Activated CD4-positive, alpha-beta memory T cell treated with anti-CD3 and anti-CD28 coated beads, Interleukin-2, amount 10 ng/mL, durations not matched to agents 7 days and 5 days (primary cell): ENCODE results near the gene PDRG1. TPM values are rescaled to one million over a fixed set of nuclear protein-coding genes. Genes with fewer than 3 reads are reported as not detected.

Experiments used
- CTCF ChIA-PET: fragments of 350-600 bp; sonication (Branson Sonifier 250); formaldehyde crosslinking; loops from one replicate; lab custom pipeline; 2021; ENCODE audit warnings: antibody characterized with exemption, inconsistent platforms; lab: Charles Lee
- POLR2A ChIA-PET: fragments of 350-600 bp; sonication (Branson Sonifier 250); formaldehyde crosslinking; loops from one replicate; lab custom pipeline; 2021; ENCODE audit warnings: antibody characterized with exemption; lab: Charles Lee
- DNase-seq: peaks from one replicate; pipeline ENCODE4 v3.0.0-alpha.2; 2020
- H3K27ac Mint-ChIP-seq: one replicate; pipeline ENCODE4 v1.8.0; 2021; ENCODE audit warnings: mild to moderate bottlenecking, mixed read lengths
- H3K27me3 Mint-ChIP-seq: one replicate; pipeline ENCODE4 v1.8.0; 2021; ENCODE audit warnings: mixed read lengths
- H3K36me3 Mint-ChIP-seq: one replicate; pipeline ENCODE4 v1.8.0; 2021; ENCODE audit warnings: low read depth, mixed read lengths
- H3K4me1 Mint-ChIP-seq: one replicate; pipeline ENCODE4 v1.8.0; 2021; ENCODE audit warnings: mixed read lengths
- H3K4me3 Mint-ChIP-seq: one replicate; pipeline ENCODE4 v1.8.0; 2021; ENCODE audit warnings: mild to moderate bottlenecking, mixed read lengths
- H3K9me3 Mint-ChIP-seq: one replicate; pipeline ENCODE4 v1.8.0; 2021; ENCODE audit warnings: mixed read lengths
- total RNA-seq, 2 experiments: library from RNA; stranded (reverse); gene quantifications; one replicate each; pipeline ENCODE4 v1.2.3, GENCODE V29; 2021

PDRG1 gene
- 10 to 100 TPM; 10.8 TPM for total RNA-seq

- Mint-ChIP-seq H3K36me3 (peaks cover 36% of the 10 kb centered on the region), H3K9me3 (no peaks in the 10 kb centered on the region), H3K4me1 (peaks cover 29% of the 10 kb centered on the region), H3K4me3 (peak within 1 kb of the TSS; percentile 96), H3K27me3 (peaks cover 10% of the 10 kb centered on the region), H3K27ac (peak within 1 kb of the TSS; percentile 87)
- peak; percentile 98 for DNase-seq
- POLR2A ChIA-PET, result interaction anchor here (0.9 to 1.7 kb wide), 10 partner anchors 10 to 792 kb away, joined by 3 to 7 read pairs (median 4); partner anchors contain the start of genes COMMD7 and XKR7
- CTCF ChIA-PET, result interaction anchor here (0.7 to 4.1 kb wide), 40 partner anchors 9 to 717 kb away, joined by 3 to 49 read pairs (median 4); partner anchors contain the start of genes FOXS1, TM9SF4 and XKR7
Measured at GRCh38 chr20:31951530-31952453, at the start of gene PDRG1. Gene PDRG1 (minus strand): TSS chr20:31952046. CDS start chr20:31951961, 85 bp downstream.

DNA sequence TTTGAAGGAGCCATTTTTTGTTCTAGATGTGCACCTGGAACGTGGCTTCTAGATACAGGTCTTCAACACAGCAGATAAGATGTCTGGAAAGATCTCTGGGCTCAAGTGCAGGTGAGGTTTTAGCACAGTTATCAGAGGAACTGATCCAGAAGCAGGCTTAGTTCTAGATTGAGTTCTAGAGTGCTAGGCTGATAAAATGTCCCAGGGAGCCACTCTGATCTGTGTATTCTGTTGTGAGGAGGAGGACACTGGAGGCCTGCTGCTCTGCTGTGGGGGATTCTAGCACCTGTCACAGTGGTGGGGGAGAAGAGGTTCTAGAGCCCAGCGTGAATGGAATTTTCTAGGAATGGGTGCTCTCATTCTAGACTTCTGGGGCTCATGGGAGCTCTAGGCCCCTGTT, 46.4 kb upstream of the PDRG1 start:
- Mint-ChIP-seq H3K9me3 (no peaks in the 10 kb centered on the region), H3K4me1 (no peaks in the 10 kb centered on the region), H3K27ac (no peak overlapping the region), H3K36me3 (no peaks in the 10 kb centered on the region), H3K27me3 (peaks cover 29% of the 10 kb centered on the region), H3K4me3 (no peak overlapping the region)
- ChIA-PET CTCF (interaction anchor here (0.7 kb wide), 1 partner anchor 34 kb away, joined by 4 read pairs; no protein-coding TSS in a partner anchor), POLR2A (no interaction called here)
- DNase-seq, result no peak

DNA sequence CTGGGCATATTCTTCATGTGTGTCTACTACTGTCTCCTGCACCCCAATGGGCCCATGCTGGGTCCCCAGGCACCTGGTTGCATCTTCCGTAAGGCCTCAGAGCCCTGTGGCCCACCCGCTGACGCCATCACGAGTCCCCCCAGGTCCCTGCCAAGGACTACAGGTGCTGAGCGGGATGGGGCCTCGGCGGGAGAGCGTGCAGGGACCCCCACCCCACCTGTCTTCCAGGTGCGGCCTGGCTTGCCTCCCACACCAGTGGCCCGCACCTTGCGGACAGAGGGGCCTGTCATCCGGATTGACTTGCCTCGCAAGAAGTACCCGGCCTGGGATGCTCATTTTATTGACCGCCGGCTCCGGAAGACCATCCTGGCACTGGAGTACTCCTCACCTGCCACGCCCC, 45.1 kb upstream of the PDRG1 start:
- Mint-ChIP-seq H3K27ac (no peak overlapping the region), H3K36me3 (no peaks in the 10 kb centered on the region), H3K4me3 (no peak overlapping the region), H3K4me1 (no peaks in the 10 kb centered on the region), H3K27me3 (peaks cover 40% of the 10 kb centered on the region), H3K9me3 (no peaks in the 10 kb centered on the region)
- POLR2A ChIA-PET, result no interaction called here
- CTCF ChIA-PET, result no interaction called here
- no peak for DNase-seq

DNA sequence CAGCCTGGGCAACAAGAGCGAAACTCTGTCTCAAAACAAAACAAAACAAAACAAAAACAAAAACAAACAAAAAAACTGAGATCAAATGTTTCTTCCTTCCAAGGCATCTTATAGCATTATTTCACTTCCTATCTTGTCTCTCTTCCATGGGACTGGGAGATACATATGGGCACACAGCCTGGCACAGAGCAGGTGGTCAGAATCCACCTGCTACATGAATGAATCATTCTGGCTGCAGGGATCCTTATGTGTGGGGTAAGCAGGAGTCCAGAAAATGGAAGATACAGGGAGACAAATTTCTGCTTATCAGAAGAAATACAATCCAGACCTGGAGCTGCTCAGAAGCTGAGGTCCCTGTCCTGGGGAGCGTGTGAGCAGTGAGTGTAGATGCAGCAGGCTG, 40.2 kb upstream of the PDRG1 start:
- no peaks in the 10 kb centered on the region for H3K4me1 Mint-ChIP-seq
- peaks cover 42% of the 10 kb centered on the region for H3K27me3 Mint-ChIP-seq
- CTCF ChIA-PET, result no interaction called here
- no peaks in the 10 kb centered on the region for H3K36me3 Mint-ChIP-seq
- no peak for DNase-seq
- no peak overlapping the region for H3K27ac Mint-ChIP-seq
- H3K9me3 Mint-ChIP-seq, result no peaks in the 10 kb centered on the region
- POLR2A ChIA-PET, result interaction anchor here (0.8 kb wide), 1 partner anchor 56 kb away, joined by 3 read pairs; no protein-coding TSS in a partner anchor
- H3K4me3 Mint-ChIP-seq, result no peak overlapping the region

DNA sequence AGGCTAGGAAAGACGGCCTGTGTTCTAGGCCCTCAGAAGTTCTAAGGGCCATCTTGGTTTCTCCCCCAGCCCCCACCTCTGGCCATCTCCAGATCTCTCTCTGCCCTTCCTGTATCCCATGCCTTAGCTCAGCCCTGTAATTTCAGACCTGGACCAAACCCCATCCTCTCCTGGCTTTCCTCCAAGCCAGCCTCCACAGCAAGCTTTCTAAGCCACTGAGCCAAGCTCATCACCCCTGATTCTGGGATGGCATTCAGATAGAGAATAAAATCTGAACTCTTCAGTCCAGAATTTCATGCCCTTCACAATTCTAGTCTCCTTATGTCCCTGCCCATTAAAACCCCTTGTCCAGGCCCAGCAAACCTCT, 39.5 kb upstream of the PDRG1 start:
- no peak overlapping the region for H3K4me3 Mint-ChIP-seq
- no peaks in the 10 kb centered on the region for H3K9me3 Mint-ChIP-seq
- POLR2A ChIA-PET, result no interaction called here
- DNase-seq, result no peak
- peaks cover 37% of the 10 kb centered on the region for H3K27me3 Mint-ChIP-seq
- CTCF ChIA-PET, result no interaction called here
- no peaks in the 10 kb centered on the region for H3K4me1 Mint-ChIP-seq
- H3K36me3 Mint-ChIP-seq, result no peaks in the 10 kb centered on the region
- no peak overlapping the region for H3K27ac Mint-ChIP-seq

DNA sequence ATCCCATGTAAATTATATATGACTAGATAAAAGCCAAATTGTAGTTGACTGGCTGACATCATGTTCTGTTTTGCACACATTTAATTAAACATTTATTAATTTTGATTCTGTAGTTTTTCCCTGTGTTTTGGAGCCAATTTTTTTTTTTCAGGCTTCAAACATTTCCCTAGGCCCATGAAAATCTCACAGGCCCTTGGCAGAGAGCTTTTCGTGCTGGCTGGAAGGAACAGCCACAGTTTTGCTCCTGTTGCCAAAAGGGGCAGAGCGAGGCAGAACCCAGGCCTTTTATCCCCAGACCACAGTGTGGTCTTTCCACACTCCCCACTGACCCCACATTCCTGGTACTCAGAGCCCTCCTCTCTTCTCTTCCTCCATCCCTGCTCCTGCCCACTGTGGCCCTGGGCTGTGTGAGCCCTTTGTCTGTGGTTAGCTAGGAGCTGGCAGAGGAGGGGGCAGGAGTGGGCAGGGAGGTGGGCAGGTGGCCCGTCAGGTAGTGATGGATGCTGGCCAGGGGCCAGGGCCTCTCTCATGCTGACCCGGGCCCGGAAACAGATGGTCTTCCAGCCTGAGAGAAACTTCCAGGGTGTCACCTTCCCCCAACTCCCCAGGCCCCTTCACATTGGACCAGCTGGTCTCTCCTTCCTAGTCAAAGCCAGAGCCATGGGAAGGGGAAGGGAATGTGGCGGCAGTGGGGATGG, 38.9 kb upstream of the PDRG1 start:
- ChIA-PET CTCF (no interaction called here), POLR2A (no interaction called here)
- H3K27me3 Mint-ChIP-seq, result peaks cover 33% of the 10 kb centered on the region
- no peak overlapping the region for H3K27ac Mint-ChIP-seq
- H3K4me3 Mint-ChIP-seq, result no peak overlapping the region
- no peaks in the 10 kb centered on the region for H3K9me3 Mint-ChIP-seq
- H3K4me1 Mint-ChIP-seq, result no peaks in the 10 kb centered on the region
- DNase-seq, result no peak
- no peaks in the 10 kb centered on the region for H3K36me3 Mint-ChIP-seq

GRCh38 chr20:31989030-31989645, 37.3 kb upstream of the PDRG1 start:
- no peaks in the 10 kb centered on the region for H3K4me1 Mint-ChIP-seq
- no peaks in the 10 kb centered on the region for H3K36me3 Mint-ChIP-seq
- peaks cover 21% of the 10 kb centered on the region for H3K27me3 Mint-ChIP-seq
- ChIA-PET CTCF (no interaction called here), POLR2A (no interaction called here)
- no peak overlapping the region for H3K27ac Mint-ChIP-seq
- no peak overlapping the region for H3K4me3 Mint-ChIP-seq
- H3K9me3 Mint-ChIP-seq, result no peaks in the 10 kb centered on the region
- no peak for DNase-seq

- no peak overlapping the region for H3K4me3 Mint-ChIP-seq
- no peaks in the 10 kb centered on the region for H3K4me1 Mint-ChIP-seq
- H3K9me3 Mint-ChIP-seq, result no peaks in the 10 kb centered on the region
- H3K36me3 Mint-ChIP-seq, result no peaks in the 10 kb centered on the region
- no peak overlapping the region for H3K27ac Mint-ChIP-seq
- H3K27me3 Mint-ChIP-seq, result peaks cover 15% of the 10 kb centered on the region
- no peak for DNase-seq
- ChIA-PET POLR2A (no interaction called here), CTCF (no interaction called here)
Measured at GRCh38 chr20:31988430-31989015, 36.7 kb upstream of the PDRG1 start.

GRCh38 chr20:31987744-31988143, 35.9 kb upstream of the PDRG1 start:
- POLR2A ChIA-PET, result no interaction called here
- Mint-ChIP-seq H3K27me3 (peaks cover 10% of the 10 kb centered on the region), H3K9me3 (no peaks in the 10 kb centered on the region), H3K27ac (no peak overlapping the region), H3K4me3 (no peak overlapping the region), H3K4me1 (no peaks in the 10 kb centered on the region), H3K36me3 (no peaks in the 10 kb centered on the region)
- CTCF ChIA-PET, result no interaction called here
- DNase-seq, result no peak

- ChIA-PET POLR2A (no interaction called here), CTCF (interaction anchor here (0.6 kb wide), 1 partner anchor 351 kb away, joined by 3 read pairs; no protein-coding TSS in a partner anchor)
- Mint-ChIP-seq H3K27ac (no peak overlapping the region), H3K36me3 (no peaks in the 10 kb centered on the region), H3K4me3 (no peak overlapping the region), H3K9me3 (no peaks in the 10 kb centered on the region), H3K27me3 (peaks cover 7% of the 10 kb centered on the region), H3K4me1 (no peaks in the 10 kb centered on the region)
- DNase-seq, result no peak
Measured at GRCh38 chr20:31984981-31985471, 33.2 kb upstream of the PDRG1 start.

- Mint-ChIP-seq H3K9me3 (no peaks in the 10 kb centered on the region), H3K4me3 (no peak overlapping the region), H3K27ac (no peak overlapping the region), H3K4me1 (no peaks in the 10 kb centered on the region), H3K36me3 (no peaks in the 10 kb centered on the region), H3K27me3 (peaks cover 9% of the 10 kb centered on the region)
- DNase-seq, result no peak
- CTCF ChIA-PET, result no interaction called here
- POLR2A ChIA-PET, result no interaction called here
Measured at GRCh38 chr20:31981784-31982183, 29.9 kb upstream of the PDRG1 start.

- no peak overlapping the region for H3K4me3 Mint-ChIP-seq
- no peaks in the 10 kb centered on the region for H3K36me3 Mint-ChIP-seq
- H3K4me1 Mint-ChIP-seq, result no peaks in the 10 kb centered on the region
- ChIA-PET CTCF (interaction anchor here (0.5 kb wide), 1 partner anchor 74 kb away, joined by 4 read pairs; no protein-coding TSS in a partner anchor), POLR2A (no interaction called here)
- peaks cover 16% of the 10 kb centered on the region for H3K27me3 Mint-ChIP-seq
- DNase-seq, result no peak
- H3K9me3 Mint-ChIP-seq, result no peaks in the 10 kb centered on the region
- H3K27ac Mint-ChIP-seq, result no peak overlapping the region
Measured at GRCh38 chr20:31979713-31980426, 28.0 kb upstream of the PDRG1 start.
